Activated effector memory CD4-positive, alpha-beta T cell treated with anti-CD3 and anti-CD28 coated beads, Interleukin-2, amount 50 U/mL, for 16 hours (primary cell): ENCODE results near the gene CCL14.
"Not testable (repeated sequence)": the region's sequence is repeated elsewhere in the genome, so short reads cannot be mapped to it uniquely, and the experiment has no call there.

Source experiments
- DNase-seq: peaks from one replicate; pipeline ENCODE4 v3.0.0-alpha.2; 2020

The CCL14 gene

GRCh38 chr17:35986643-35987042 is at the start of gene CCL14:
Gene CCL14, minus strand, starts transcription at chr17:35986729. Its CDS starts 80 bp downstream, at chr17:35986649.
- no peak for DNase-seq

- DNase-seq, result no peak
These were observed 49.7 kb upstream of the CCL14 start for GRCh38 chr17:36036235-36036634.

- no peak for DNase-seq
These were observed 47.6 kb upstream of the CCL14 start for GRCh38 chr17:36034127-36034526.

GRCh38 chr17:36030956-36031355 is 44.4 kb upstream of the CCL14 start:
- DNase-seq, result no peak

GRCh38 chr17:36027761-36028160 is 41.2 kb upstream of the CCL14 start:
- DNase-seq, result no peak

GRCh38 chr17:36024106-36024869 is 37.8 kb upstream of the CCL14 start:
- DNase-seq, result no peak

GRCh38 chr17:36019423-36019822 is 32.9 kb upstream of the CCL14 start:
- DNase-seq, result no peak

GRCh38 chr17:36017799-36018198 is 31.3 kb upstream of the CCL14 start, which contains the start of gene CCL23:
Gene CCL23, minus strand, starts transcription at chr17:36017972. Its CDS starts 75 bp downstream, at chr17:36017897.
- no peak for DNase-seq

GRCh38 chr17:36016555-36016954 is 30.0 kb upstream of the CCL14 start:
- DNase-seq, result no peak

GRCh38 chr17:36015895-36016294 is 29.4 kb upstream of the CCL14 start:
- DNase-seq, result not testable (repeated sequence)

GRCh38 chr17:36014946-36015345 is 28.4 kb upstream of the CCL14 start:
- no peak for DNase-seq

GRCh38 chr17:36011201-36011600 is 24.7 kb upstream of the CCL14 start:
- no peak for DNase-seq

- no peak for DNase-seq
These were observed 22.6 kb upstream of the CCL14 start for GRCh38 chr17:36008998-36009665.

- DNase-seq, result no peak
These were observed 18.1 kb upstream of the CCL14 start for GRCh38 chr17:36004594-36005108.

GRCh38 chr17:36002631-36003030 is 16.1 kb upstream of the CCL14 start:
- no peak for DNase-seq

- no peak for DNase-seq
These were observed 15.5 kb upstream of the CCL14 start for GRCh38 chr17:36001862-36002603.

- no peak for DNase-seq
These were observed 14.7 kb upstream of the CCL14 start, which contains the start of gene CCL15 for GRCh38 chr17:36001110-36001771. Gene CCL15, minus strand, starts transcription at chr17:36001553. Its CDS starts 61 bp downstream, at chr17:36001492.

- no peak for DNase-seq
These were observed 14.2 kb upstream of the CCL14 start for GRCh38 chr17:36000732-36001109.

- DNase-seq, result no peak
These were observed 12.2 kb upstream of the CCL14 start for GRCh38 chr17:35998756-35999155.

GRCh38 chr17:35998018-35998545 is 11.6 kb upstream of the CCL14 start:
- no peak for DNase-seq

- not testable (repeated sequence) for DNase-seq
These were observed 8.8 kb upstream of the CCL14 start for GRCh38 chr17:35995346-35995745.

- no peak for DNase-seq
These were observed 4.5 kb upstream of the CCL14 start for GRCh38 chr17:35991075-35991474.
